ENCODE data around the gene MYOCOS.
"Not testable (repeated sequence)": the region's sequence is repeated elsewhere in the genome, so short reads cannot be mapped to it uniquely, and the experiment has no call there.

Gene MYOCOS, protein sequence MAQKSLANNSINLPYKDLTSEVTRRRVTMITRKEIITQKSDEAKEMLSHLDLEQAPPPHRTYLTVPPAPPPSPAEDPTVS

DNA sequence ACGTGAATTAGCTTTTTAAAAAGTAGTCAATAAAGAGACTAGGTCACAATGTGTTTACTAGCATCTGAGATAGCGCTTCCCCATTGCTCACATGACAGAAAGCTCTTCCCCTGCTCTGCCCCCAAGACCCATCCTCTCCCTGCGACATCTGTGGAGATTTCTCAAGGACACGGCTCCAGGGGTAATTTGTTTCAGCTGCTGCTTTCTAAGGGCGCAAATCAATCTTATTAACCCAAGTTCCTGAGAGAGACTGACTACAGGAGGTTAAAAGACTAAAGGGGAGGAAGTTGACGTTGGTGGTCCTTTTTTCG lies at the start of gene MYOCOS:
MYOCOS (plus strand) TSS at position 92 of the 311 bp plus-strand sequence. CDS start 1,641 bp downstream, outside the sequence.
- no peak for DNase-seq

GRCh38 chr1:171576144-171576543 lies 45.9 kb upstream of the MYOCOS start:
- DNase-seq, result no peak

DNA sequence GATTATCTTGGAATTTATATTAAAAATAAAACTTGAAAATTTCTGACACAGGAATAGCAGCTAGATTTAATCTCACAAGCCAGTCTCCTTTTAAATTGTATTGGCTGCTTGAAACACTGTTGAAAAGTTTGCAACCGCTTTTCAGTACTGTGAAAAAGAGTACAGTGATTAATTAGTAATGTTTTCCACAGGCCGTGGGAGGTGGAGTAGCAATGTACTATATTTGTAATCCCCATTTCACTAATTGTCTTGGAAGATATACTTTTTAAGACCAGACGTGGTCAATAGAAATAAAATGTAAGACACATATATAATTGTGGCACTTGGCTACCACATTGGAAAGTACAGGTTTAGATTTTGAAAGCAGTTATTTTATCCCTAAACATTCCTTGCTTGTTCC lies 40.8 kb upstream of the MYOCOS start:
- DNase-seq, result no peak

DNA sequence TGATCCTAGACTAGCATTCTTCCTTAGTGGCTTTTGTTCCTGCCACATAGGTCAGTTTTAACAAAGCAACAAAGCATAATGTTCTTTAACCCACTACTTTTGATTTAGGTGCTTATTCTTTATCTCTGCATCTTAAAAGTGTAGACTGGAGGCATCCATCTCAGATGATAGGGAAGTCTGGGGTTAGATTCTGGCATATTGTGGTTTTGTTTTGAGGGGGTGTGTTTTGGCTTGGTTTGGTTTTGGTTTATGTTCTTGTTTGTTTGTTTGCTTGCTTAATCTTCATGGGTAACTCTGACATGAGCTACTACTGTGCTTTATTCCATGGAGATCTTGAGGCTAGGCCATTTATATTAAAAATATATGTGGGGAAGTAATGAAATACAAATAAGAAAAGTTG lies 40.3 kb upstream of the MYOCOS start:
- DNase-seq, result no peak

GRCh38 chr1:171582589-171582988 lies 39.5 kb upstream of the MYOCOS start:
- no peak for DNase-seq

GRCh38 chr1:171583591-171584201 lies 38.3 kb upstream of the MYOCOS start:
- DNase-seq, result no peak

- DNase-seq, result no peak
These were observed 36.3 kb upstream of the MYOCOS start for GRCh38 chr1:171585715-171586114.

GRCh38 chr1:171588230-171588629 lies 33.8 kb upstream of the MYOCOS start:
- DNase-seq, result no peak

DNA sequence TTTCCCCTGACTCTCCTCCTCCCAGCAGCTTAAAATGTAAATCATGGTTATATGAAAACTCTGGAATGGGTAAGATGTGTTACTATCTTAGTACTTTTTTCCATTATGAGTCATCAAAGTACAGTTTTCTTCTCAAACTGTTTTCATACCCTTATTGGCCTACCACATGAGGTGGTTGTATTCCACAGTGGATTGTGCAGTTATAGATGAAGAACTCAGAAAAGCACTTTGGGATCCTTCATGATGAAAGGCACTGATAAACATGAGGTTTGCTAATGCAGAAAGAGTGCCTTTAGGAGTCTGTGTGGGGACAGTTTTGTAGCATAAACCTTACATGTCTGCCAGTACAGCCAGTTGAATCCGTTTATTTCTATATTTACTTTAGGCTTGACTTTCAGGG lies 32.0 kb upstream of the MYOCOS start:
- DNase-seq, result no peak

DNA sequence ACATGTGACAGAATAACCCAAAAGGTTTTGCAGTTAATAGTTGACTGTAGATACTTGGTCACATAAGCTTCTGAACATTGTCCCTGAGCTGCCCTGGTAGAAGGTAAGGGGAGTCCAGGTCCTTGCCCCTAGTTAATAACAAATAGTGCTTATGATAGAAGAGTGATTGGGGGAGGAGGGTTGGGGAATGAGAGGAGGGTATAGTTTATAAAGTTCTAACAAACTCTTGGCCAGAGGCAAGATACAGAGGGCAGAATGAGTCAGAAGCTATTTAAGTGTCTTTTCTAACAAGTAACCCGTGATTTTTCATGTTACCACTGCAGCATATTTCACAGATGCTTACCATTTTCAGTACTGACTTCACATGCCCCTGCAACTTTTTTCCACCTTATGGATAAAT lies 26.7 kb upstream of the MYOCOS start:
- no peak for DNase-seq

- no peak for DNase-seq
These were observed 25.9 kb upstream of the MYOCOS start for GRCh38 chr1:171596119-171596518.

DNA sequence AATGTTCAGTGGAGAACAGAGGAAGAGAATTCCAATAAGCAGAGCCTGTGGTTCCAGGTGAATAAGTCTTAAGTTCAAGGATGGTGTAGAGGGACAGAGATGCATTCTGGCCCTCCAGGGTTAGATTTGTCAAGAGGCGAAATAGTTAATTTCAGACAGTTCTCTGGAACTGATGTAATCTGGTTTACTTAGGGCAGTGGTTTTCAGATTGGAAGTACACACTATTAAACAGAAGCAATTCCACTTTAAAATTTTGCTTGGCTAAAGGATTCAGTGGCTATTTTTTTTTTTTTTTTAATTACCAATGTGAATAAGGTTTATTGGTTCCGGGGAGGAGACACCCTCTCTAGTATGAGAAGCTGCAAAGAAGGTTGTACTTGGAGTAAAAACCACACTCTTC lies 25.3 kb upstream of the MYOCOS start:
- DNase-seq, result no peak

- no peak for DNase-seq
These were observed 24.8 kb upstream of the MYOCOS start for GRCh38 chr1:171597203-171597602.

- not testable (repeated sequence) for DNase-seq
These were observed 21.7 kb upstream of the MYOCOS start for GRCh38 chr1:171600310-171600709.

GRCh38 chr1:171600862-171601261 lies 21.2 kb upstream of the MYOCOS start:
- DNase-seq, result no peak

GRCh38 chr1:171603042-171603441 lies 19.0 kb upstream of the MYOCOS start:
- not testable (repeated sequence) for DNase-seq

DNA sequence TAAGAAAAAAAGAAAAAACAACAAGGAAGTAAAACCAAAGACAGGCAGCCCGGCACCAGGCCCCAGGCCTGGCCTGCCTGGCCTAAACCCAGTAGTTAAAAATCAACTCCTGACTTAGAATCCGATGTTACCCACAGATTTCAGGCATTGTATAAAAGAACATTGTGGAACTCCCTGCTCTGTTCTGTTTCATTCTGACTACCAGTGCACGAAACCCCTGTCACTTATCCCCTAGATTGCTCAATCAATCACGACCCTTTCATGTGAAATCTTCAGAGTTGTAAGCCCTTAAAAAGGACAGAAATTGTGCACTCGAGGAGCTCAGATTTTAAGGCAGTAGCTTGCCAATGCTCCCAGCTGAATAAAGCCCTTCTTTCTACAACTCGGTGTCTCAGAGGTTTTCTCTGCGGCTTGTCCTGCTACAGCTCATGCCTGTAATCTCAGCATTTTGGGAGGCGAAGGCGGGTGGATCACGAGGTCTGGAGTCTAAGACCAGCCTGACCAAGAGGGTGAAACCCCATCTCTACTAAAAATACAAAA lies 15.6 kb upstream of the MYOCOS start:
- no peak for DNase-seq

DNA sequence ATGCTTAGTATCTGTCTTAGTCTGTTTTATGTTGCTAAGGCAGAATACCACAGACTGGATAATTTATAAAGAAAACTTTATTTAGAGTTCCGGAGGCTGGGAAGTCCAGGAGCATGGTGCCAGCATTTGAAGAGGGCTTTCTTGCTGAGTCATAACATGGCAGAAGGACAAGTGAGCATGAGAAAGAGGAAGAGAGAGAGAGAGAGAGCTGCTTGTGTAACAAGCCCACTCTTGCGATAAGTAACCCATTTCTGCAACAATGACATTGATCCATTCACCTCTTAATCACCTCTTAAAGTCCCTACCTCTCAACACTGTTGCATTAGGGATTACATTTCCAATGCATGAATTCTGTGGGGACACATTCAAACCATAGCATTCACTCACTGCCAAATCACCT lies 11.7 kb upstream of the MYOCOS start:
- DNase-seq, result no peak

DNA sequence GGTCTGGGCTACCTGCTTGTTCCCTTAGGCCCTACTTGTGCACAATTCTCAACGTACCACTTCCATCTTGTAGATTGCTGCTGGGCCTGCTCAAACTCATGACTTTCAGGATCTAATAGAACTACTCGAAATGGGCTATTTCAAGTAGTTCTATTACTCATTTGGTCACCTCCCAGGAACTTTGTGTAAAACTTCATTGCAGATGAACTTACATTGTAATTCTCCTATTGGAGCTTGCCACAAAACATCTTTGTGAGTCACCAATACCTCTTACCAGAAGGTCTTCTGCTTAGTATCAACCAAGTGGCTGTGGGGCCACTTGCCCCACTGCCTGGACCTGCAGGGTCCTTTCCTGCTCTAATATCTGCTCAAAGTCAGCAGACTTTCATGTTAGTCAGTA lies 10.7 kb upstream of the MYOCOS start:
- DNase-seq, result no peak

DNA sequence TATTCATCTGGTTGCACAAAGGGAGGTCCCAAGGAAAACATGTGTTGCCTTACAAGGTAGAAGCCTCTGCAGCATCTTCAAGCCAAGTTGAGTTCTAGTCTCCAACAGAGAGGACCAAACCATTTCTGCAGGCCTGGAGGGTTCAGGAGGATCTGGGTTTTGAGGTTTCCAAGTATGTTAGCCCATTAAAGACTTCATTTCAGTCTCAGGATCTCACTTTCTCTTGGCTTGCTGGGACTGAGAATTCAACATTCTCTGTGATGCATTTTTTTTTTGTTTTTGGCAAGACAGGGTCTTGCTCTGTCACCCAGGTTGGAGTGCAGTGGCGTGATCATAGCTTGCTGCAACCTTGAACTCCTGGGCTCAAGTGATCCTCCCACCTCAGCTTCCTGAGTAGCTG lies 8.8 kb upstream of the MYOCOS start:
- DNase-seq, result no peak

DNA sequence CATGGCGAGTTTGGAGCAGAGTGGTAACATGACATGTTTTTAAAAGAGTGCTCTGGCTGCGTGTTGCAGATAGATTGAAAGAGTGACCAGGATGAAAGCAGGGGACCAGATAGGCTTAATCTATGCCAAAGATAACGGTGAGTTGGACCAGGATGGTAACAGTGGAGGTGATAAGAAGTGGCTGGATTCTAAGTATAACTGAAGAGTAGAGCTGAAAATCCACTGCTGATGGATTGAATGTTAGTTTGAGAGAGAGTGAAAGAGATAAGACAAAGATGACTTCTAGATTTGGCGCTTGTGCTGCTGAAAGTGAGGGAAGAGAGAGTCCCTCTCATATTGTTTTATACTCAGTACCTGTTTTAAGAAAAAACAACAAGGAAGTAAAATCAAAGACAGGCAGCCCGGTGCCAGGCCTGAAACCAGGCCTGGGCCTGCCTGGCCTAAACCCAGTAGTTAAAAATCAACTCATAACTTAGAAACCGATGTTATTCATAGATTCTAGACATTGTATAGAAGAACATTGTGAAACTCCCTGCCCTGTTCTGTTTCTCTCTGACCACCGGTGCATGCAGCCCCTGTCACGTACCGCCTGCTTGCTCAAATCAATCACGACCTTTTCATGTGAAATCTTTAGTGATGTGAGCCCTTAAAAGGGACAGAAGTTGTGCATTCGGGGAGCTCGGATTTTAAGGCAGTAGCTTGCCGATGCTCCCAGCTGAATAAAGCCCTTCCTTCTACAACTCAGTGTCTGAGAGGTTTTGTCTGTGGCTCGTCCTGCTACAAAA lies 6.7 kb upstream of the MYOCOS start:
- DNase-seq, result not testable (repeated sequence)

- DNase-seq, result no peak
These were observed 5.5 kb upstream of the MYOCOS start for GRCh38 chr1:171616586-171616985.

DNA sequence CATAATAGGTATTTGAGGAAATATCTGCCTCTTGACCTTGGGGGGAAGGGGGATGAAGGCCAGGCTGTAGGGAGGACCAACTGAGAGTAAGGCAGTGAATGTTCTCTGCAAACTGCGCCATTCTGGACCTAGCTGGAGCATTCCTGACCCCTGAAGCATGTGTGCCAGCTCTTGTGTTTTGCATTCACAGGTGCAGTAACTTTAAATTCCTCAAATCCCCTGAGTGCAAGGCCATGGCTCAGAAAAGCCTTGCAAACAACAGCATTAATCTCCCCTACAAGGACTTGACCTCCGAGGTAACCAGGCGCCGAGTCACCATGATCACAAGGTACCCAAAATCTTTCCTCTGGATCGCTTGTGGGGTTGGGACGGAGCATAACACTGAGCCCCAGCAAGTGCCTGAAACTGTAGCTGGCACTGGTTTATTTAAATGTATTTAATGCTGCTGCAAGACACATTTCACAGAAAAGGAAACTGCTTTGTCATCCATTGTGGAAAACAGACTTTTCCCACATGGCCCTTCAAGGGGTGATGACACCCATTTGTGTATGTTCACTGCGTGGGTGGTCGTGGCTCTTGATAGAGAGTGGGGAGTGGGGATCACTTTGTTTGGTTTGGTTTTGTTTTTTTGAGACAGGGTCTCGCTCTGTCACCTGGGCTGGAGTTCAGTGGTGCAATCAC lies 1.7 kb downstream of the MYOCOS start:
- no peak for DNase-seq

DNA sequence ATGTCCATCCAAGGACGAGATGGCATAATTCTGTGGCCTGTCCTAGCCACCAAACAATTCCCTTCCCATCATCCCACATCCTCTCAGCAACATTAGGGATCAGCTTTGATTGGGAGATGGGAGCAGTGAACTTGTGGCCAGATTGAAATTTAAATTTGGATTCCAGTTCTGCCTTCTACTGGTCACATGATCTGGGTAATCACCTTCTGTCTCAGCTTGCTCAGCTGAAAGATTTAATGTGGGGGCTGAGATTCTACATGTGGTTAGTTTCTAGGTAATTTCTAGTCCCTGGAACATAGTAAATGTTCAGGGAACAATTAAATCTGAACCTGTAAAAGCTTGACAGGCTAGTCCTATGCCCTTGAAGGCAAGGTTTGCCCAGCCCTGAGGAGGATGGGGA lies 3.2 kb downstream of the MYOCOS start:
- no peak for DNase-seq

Measured in COR-L47 (cell line).